A549 (cell line): ENCODE data around the gene ATP10B. TPM values are rescaled to one million over a fixed set of nuclear protein-coding genes. Genes with fewer than 3 reads are reported as not detected.

Source experiments
- ATAC-seq, 2 experiments: fragments of 200-7000 bp in 1 of 2; fragments of >200 bp in 1 of 2; cut with Nextera tagmentation in 1 of 2; cut with Tn5 transposase in 1 of 2; 3 replicates each; pipeline versions ENCODE4 v1.8.0 to v1.9.1; 2018 to 2020; ENCODE audit warnings: mild to moderate bottlenecking in 1 of 2, moderate library complexity in 1 of 2
- CTCF ChIA-PET: fragments of 300-600 bp; sonication (Branson Sonifier 250); formaldehyde crosslinking; extraction: SDS; loops from one replicate; lab custom pipeline; 2021; ENCODE audit warnings: antibody characterized with exemption, inconsistent platforms; lab: Yijun Ruan, JAX
- POLR2A ChIA-PET: fragments of 350-600 bp; formaldehyde crosslinking; extraction: SDS; loops from one replicate; lab custom pipeline; 2021; ENCODE audit warnings: antibody characterized with exemption, inconsistent platforms; lab: Yijun Ruan, JAX
- DNase-seq, 2 experiments: peaks; one replicate each; pipeline versions ENCODE4 v3.0.0 to v3.0.0-alpha.2; 2011 to 2016; ENCODE audit warnings: low read depth in 1 of 2, low spot score in 1 of 2
- FAIRE-seq: peaks from 2 replicates; lab custom pipeline; 2011; peaks lifted over from hg19 to GRCh38; lab: Jason Lieb, UNC
- H3K27ac ChIP-seq, 2 experiments: fragments of >200 bp; sonication (Bioruptor Twin); formaldehyde crosslinking; 3 replicates each; pipeline ENCODE4 v1.5.1; 2016 to 2017
- H3K4me1 ChIP-seq: fragments of >200 bp; sonication (Bioruptor Twin); formaldehyde crosslinking; 3 replicates; pipeline ENCODE4 v1.6.1; 2016
- H3K4me2 ChIP-seq: fragments of >200 bp; sonication (Bioruptor Twin); formaldehyde crosslinking; 3 replicates; pipeline ENCODE4 v1.6.1; 2016
- H3K4me3 ChIP-seq: fragments of >200 bp; sonication (Bioruptor Twin); formaldehyde crosslinking; 3 replicates; pipeline ENCODE4 v1.5.1; 2016
- H3K9me3 ChIP-seq: fragments of >200 bp; sonication (Bioruptor Twin); formaldehyde crosslinking; 3 replicates; pipeline ENCODE4 v1.6.1; 2016
- ATOH8 ChIP-seq: fragments of 250-450 bp; sonication (Bioruptor Pico); IDR thresholded peaks from 2 replicates; pipeline ENCODE4 v1.5.0; 2020; ENCODE audit warnings: low read depth, mild to moderate bottlenecking, moderate library complexity
- BHLHE40 ChIP-seq: IDR thresholded peaks from 2 replicates; pipeline ENCODE4 v1.6.1; 2012; ENCODE audit warnings: low read depth, low read length, inconsistent platforms
- CBX8 ChIP-seq: fragments of 200-600 bp; sonication (generic); IDR thresholded peaks from 2 replicates; pipeline ENCODE4 v1.6.1; 2016
- CHD4 ChIP-seq: fragments of 200-600 bp; sonication (generic); IDR thresholded peaks from 2 replicates; pipeline ENCODE4 v1.6.1; 2016; ENCODE audit warnings: antibody characterized with exemption, mild to moderate bottlenecking, borderline replicate concordance
- EHF ChIP-seq: fragments of 250-450 bp; sonication (Bioruptor Pico); IDR thresholded peaks from 2 replicates; pipeline ENCODE4 v1.5.0; 2020; ENCODE audit warnings: mild to moderate bottlenecking
- EHMT2 ChIP-seq: fragments of 200-600 bp; sonication (generic); IDR thresholded peaks from 2 replicates; pipeline ENCODE4 v1.6.1; 2016; ENCODE audit warnings: antibody characterized with exemption, low read depth, mild to moderate bottlenecking, moderate library complexity
- ELK1 ChIP-seq: fragments of 150-350 bp; IDR thresholded peaks from 2 replicates; pipeline ENCODE4 v1.6.1; 2014; ENCODE audit warnings: low read depth, mild to moderate bottlenecking, low read length
- FOSL2 ChIP-seq, 2 experiments: fragments of 450-650 bp in 1 of 2; fragments of >200 bp in 1 of 2; sonication (Bioruptor Twin) in 1 of 2; formaldehyde crosslinking; IDR thresholded peaks; 2 replicates each; pipeline versions ENCODE4 v1.5.0 to v1.6.1; 2016 to 2020; ENCODE audit warnings: mild to moderate bottlenecking in 1 of 2, moderate library complexity in 1 of 2
- GATA3 ChIP-seq: IDR thresholded peaks from 2 replicates; pipeline ENCODE4 v1.6.1; 2012; ENCODE audit warnings: borderline replicate concordance
- HDAC2 ChIP-seq: fragments of 200-600 bp; sonication (generic); IDR thresholded peaks from 2 replicates; pipeline ENCODE4 v1.6.1; 2016
- HES2 ChIP-seq: fragments of >200 bp; sonication (Bioruptor Twin); formaldehyde crosslinking; IDR thresholded peaks from 2 replicates; pipeline ENCODE4 v1.6.1; 2016
- HEYL ChIP-seq: fragments of 250-450 bp; sonication (Bioruptor Pico); IDR thresholded peaks from 2 replicates; pipeline ENCODE4 v1.8.0; 2021; ENCODE audit warnings: mild to moderate bottlenecking, moderate library complexity
- HMGXB4 ChIP-seq: fragments of 250-450 bp; sonication (Bioruptor Pico); IDR thresholded peaks from 2 replicates; pipeline ENCODE4 v1.5.0; 2021; ENCODE audit warnings: mild to moderate bottlenecking, moderate library complexity, borderline replicate concordance
- MAZ ChIP-seq: fragments of 150-350 bp; IDR thresholded peaks from 2 replicates; pipeline ENCODE4 v1.6.1; 2014; ENCODE audit warnings: antibody characterized with exemption, low read depth, low read length, borderline replicate concordance
- MYC ChIP-seq: IDR thresholded peaks from 2 replicates; pipeline ENCODE4 v1.6.1; 2012; ENCODE audit warnings: mild to moderate bottlenecking, inconsistent platforms, low read length, improper control_type of control experiment, borderline replicate concordance
- NR3C1 ChIP-seq: fragments of >200 bp; sonication (Bioruptor Twin); formaldehyde crosslinking; IDR thresholded peaks from 3 replicates; pipeline ENCODE4 v1.6.1; 2017
- RAD21 ChIP-seq, 2 experiments: fragments of >200 bp in 1 of 2; sonication (Bioruptor Twin) in 1 of 2; formaldehyde crosslinking in 1 of 2; IDR thresholded peaks in 1 of 2; conservative IDR thresholded peaks in 1 of 2; 2 replicates in 1 of 2; 3 replicates in 1 of 2; pipeline ENCODE4 v1.6.1; 2012 to 2018; ENCODE audit warnings: inconsistent platforms in 1 of 2
- RARB ChIP-seq: fragments of 250-450 bp; sonication (Bioruptor Pico); IDR thresholded peaks from 2 replicates; pipeline ENCODE4 v1.8.0; 2021; ENCODE audit warnings: mild to moderate bottlenecking, moderate library complexity
- REST ChIP-seq: fragments of 200-600 bp; sonication (generic); IDR thresholded peaks from 2 replicates; pipeline ENCODE4 v1.6.1; 2016; ENCODE audit warnings: antibody characterized with exemption, mild to moderate bottlenecking, moderate library complexity
- TFCP2L1 ChIP-seq: fragments of 250-450 bp; sonication (Bioruptor Pico); IDR thresholded peaks from 2 replicates; pipeline ENCODE4 v1.5.0; 2021; ENCODE audit warnings: mild to moderate bottlenecking
- ZSCAN20 ChIP-seq: fragments of 250-450 bp; sonication (Bioruptor Pico); IDR thresholded peaks from 2 replicates; pipeline ENCODE4 v1.8.0; 2022; ENCODE audit warnings: mild to moderate bottlenecking, moderate library complexity
- WGBS: methylation state at CpG from one replicate; pipeline ENCODE4 v1.1.6; 2017; ENCODE audit errors: missing lambda C conversion rate; 5-methylcytosine and 5-hydroxymethylcytosine counted together
- polyA plus RNA-seq, 4 experiments: library from polyadenylated mRNA; depleted of rRNA in 3 of 4; stranded (reverse); fragments of >200 nt; fragmentation: RNase III in 1 of 4; extraction: RNeasy Plus Mini Kit Qiagen cat#74134 plus additional on column Dnase treatment in 1 of 4; gene quantifications; 2 replicates in 3 of 4; 3 replicates in 1 of 4; pipeline ENCODE4 v1.2.3, GENCODE V29; 2011 to 2017

ATP10B gene
- polyA plus RNA-seq, 2 of the 4 experiments (the other 2 are of a cell fraction), result not detected

- no peak for TF ChIP-seq REST
- TF ChIP-seq EHF (CRISPR knock-in tag), result no peak
Observed at GRCh38 chr5:160867976-160868375, 16.0 kb upstream of the ATP10B start (continued).

- H3K4me1 ChIP-seq, result no peaks in the 10 kb centered on the region
- POLR2A ChIA-PET, result no interaction called here
- TF ChIP-seq CHD4 (no peak), ELK1 (no peak), HES2 (no peak), HDAC2 (no peak), ATOH8 (CRISPR knock-in tag) (no peak), HMGXB4 (CRISPR knock-in tag) (no peak), TFCP2L1 (CRISPR knock-in tag) (no peak), CBX8 (no peak), ZSCAN20 (CRISPR knock-in tag) (no peak), BHLHE40 (no peak), RAD21 (conservative IDR thresholded peaks at IDR 0.05 in 1 of 2, IDR thresholded peaks at IDR 0.05 in 1 of 2) (no peak), RARB (CRISPR knock-in tag) (no peak), EHF (CRISPR knock-in tag) (no peak), FOSL2 (IDR thresholded peaks at IDR 0.05) (no peak), FOSL2 (CRISPR knock-in tag; IDR thresholded peaks at IDR 0.05) (no peak), MYC (no peak), GATA3 (no peak), NR3C1 (no peak), HEYL (CRISPR knock-in tag) (no peak), MAZ (no peak), EHMT2 (no peak)
- no peak overlapping the region for H3K4me3 ChIP-seq
- no peak overlapping the region for H3K4me2 ChIP-seq
- H3K27ac ChIP-seq, result no peak overlapping the region
- CTCF ChIA-PET, result no interaction called here
- H3K9me3 ChIP-seq, result no peaks in the 10 kb centered on the region
- DNase-seq, result no peak
- no peak for ATAC-seq
- 9% methylated on average over 2 of the region's 2 CpGs for WGBS
- FAIRE-seq, result no peak
Observed at GRCh38 chr5:160851451-160851850, 560 bp downstream of the ATP10B start.
